Measurements from ENCODE around the gene CCL17. TPM values are rescaled to one million over a fixed set of nuclear protein-coding genes. Genes with fewer than 3 reads are reported as not detected.
"Not testable (repeated sequence)": the region's sequence is repeated elsewhere in the genome, so short reads cannot be mapped to it uniquely, and the experiment has no call there.

The CCL17 gene
- not detected for polyA plus RNA-seq (2013, experiment 1 of 2; ENCODE audit: insufficient read length)
- polyA plus RNA-seq (2013, experiment 2 of 2; ENCODE audit: insufficient read length): not detected

DNA sequence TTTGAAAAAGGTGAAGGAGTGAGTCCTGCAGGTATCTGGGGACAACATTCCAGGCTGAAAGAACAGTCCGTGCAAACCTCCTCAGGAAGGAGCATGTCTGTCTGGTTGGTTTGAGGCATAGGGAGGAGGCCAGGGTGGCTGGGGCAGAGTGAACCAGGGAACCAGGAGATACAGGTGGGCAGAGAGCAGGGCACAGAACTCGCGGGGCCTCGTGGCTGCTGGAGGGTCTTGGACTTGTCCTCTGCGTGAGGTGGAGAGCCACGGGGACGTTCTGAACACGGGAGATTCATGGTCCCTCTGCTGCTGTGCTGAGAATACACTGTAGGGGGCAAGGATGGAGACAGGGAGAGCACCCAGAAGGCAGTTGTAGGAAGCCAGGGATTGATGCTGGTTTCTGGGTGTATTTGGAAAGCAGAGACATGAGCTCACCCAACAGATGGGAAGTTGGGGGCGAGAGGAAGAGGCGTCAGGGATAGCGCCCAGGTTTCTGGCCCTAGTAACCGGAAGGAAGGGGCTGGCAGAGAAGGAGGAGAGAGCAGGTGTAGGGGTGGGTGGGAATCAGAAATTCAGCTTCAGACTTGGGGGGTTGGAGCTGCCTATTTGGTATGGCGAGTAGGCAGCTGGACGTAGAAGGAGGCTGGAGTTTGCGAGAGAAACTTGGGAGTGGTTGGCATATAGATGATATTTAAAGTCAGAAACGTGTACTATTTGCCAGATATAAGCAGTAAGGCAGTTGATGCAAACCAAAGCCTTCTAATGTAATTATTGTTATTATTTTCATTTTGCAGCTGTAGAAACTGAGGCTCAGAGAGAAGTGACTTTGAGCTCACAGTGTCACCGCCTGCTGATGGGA, at the start of gene CCL17:
TSS of gene CCL17 (plus strand) at position 803 of the 853 bp plus-strand sequence. CDS start 9,166 bp downstream, outside the sequence.
- no peak for DNase-seq

DNA sequence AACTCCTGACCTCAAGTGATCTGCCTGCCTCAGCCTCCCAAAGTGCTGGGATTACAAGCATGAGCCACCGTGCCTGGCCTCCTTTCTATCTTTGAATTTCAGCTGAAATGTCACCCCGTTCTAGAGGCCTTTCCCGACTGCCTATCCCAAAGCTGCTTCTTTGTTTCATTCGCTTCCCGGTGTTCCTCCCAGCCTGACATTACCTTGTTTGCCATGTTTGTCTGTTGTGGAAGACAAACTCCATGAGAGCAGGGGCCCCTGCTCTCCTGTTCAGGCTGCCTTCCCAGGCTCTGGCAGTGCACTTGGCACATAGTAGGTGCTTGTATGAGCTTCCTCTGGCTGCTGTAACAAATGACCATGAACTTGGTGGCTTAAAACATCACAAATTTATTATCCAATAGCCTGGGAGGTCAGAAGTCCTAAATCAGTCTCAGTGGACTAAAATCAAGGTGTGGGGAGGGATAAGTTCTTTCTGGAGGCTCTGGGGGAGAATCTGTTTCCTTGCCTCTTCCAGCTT, 48.6 kb upstream of the CCL17 start:
- DNase-seq: no peak

- no peak for DNase-seq
Observed at GRCh38 chr16:57356547-57356946, 48.0 kb upstream of the CCL17 start.

GRCh38 chr16:57357330-57358085, 47.1 kb upstream of the CCL17 start:
- DNase-seq: no peak

GRCh38 chr16:57358086-57358420, 46.5 kb upstream of the CCL17 start:
- DNase-seq: no peak

- no peak for DNase-seq
Observed at GRCh38 chr16:57358527-57359095, 46.0 kb upstream of the CCL17 start, which contains the start of gene CCL22. Gene CCL22 (plus strand): TSS chr16:57358783. CDS start chr16:57358817, 34 bp downstream.

GRCh38 chr16:57360321-57360935, 44.1 kb upstream of the CCL17 start:
- no peak for DNase-seq

GRCh38 chr16:57361404-57361803, 43.2 kb upstream of the CCL17 start:
- no peak for DNase-seq

- DNase-seq: no peak
Observed at GRCh38 chr16:57364143-57364542, 40.4 kb upstream of the CCL17 start.

GRCh38 chr16:57366544-57367040, 38.0 kb upstream of the CCL17 start:
- DNase-seq: no peak

DNA sequence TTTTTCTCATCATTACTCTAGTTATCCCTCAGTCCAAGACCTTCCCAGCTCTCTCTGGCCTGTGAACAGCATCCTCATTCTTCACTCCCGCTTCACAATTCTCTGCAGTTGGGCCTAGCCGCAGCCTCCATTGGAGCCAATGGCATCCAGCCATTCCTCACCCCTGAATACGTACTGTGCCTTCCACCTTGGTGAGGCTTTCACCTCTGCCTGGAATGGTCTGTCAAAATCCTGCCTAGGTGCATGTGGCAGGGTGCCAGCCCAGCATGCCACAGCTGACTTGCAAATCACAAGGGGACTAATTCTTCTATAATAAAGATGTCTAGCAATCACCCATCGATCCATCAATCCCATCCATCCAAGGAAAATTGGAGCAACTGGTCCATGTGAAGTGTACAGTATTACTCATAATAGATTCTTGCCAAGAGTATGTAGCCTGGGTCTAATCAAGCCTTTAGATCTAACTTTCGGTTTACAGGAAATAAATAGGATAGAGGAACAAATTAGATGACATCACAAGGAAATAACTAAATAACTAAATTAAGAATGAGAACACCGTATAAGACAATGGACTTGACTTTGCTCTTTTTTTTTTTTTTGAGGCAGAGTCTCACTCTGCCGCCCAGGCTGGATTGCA, 37.3 kb upstream of the CCL17 start:
- no peak for DNase-seq

DNA sequence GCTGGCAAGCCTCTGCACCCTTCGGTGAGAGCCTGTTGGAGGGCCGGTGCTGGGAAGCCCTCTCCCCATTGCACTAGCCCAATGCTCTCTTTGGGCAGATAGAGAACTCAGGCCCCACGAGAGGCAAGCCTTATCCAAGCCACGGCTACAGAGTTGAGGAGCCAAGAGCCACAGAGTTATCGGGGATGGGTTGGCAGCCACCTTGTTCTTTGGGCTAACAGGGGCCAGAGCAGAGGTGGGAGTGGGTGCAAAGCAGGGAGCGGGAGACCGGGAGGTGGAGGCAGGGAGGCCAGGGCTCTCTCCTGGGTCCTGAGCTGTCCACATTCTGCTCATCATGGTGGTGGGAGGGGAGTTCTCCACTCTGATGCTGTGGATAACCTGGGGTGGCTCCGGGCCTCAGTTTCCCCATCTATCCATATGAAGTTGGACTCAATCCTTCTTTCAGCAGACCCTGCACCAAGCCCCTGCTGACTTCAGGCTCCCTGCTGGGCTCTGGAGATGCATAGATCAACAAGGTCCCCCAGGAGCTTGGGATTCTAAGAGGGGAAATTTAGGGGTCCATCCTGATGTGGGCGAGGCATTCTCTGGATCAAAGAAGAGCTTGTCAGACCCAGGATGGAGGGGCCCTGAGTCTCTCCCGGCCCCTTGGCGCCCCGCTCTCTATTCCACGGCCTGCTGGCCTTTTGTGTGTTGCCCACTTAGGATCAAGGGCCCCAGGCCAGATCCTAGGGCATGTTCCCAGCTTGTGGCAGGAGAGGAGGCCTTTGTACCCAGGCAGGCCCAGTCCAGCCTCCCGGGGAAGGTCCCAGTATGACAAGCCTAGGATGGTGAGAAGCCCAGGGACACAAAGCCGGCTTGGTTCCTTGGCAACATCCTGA, 32.8 kb upstream of the CCL17 start:
- no peak for DNase-seq

DNA sequence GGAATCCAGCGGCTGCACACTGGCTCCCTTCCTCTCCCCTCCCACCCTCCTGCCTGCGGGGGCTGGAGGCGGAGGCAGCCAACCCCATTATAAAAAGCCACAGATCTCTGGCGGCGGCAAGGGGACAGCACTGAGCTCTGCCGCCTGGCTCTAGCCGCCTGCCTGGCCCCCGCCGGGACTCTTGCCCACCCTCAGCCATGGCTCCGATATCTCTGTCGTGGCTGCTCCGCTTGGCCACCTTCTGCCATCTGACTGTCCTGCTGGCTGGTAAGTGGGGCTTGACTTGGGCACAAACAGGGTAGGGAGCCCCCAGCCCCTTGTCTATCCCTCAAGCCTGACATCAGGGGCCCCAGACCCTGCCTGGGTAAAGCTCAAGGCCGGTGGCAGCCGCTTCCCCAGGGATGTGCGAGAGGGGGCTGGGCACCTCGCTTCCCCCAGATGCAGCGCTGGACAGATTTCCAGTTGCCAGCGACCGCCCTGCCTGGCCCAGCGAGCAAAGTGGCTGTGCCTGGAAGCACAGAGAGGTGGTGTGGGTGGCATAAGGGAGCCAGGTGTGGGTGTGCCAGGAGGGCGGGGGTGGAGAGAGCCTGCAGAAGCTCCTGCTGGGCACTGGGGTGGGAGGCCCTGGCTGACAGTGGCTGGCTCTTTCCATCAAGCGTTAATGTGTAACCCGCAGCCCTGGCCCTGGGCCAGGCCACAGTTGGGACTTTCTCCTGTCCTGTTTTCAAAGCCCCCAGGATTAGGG, 32.0 kb upstream of the CCL17 start, which contains the start of gene CX3CL1:
TSS of gene CX3CL1 (plus strand) at position 119 of the 745 bp plus-strand sequence. CDS start at position 198, 79 bp downstream.
- DNase-seq: peak; percentile 32

DNA sequence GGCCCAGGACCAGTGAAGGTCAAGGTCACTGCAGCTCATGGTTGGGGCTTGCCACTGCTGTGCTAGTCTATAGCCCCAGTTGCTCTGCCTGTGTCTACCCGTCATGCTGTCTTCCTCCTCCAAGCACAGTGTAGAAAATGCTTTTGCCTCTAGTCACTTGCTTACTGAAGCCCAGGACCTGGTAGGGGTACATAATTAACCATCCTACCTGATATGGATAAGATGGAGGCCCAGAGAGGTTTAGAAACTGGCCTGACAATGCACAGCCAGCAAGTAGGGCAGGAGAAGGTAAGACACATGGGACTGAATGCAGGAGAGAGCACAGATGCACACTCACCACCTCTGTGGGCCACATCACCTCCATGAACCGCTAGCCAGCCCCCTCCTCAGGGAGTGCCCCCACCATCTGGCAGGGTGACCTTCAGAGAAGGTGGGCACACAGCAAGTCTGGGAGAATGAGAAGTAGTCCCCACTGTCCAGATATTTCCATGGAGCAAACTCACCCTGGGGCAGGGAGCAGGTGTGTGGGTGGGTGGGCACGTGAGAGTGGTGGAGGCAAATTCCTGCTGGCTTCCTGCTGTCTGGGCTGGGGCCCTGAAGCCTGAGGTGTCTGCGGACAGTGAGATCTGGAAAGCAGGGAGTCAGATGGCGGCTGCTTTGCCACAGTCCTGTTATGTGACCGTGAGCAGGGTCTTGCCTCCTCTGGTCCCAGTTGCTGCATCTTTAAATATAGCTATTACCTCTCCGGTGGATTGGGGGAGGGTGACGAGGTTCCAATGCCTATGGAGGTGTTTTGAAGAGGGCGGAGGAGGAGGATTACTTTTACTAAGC, 31.2 kb upstream of the CCL17 start:
- DNase-seq: no peak

- DNase-seq: no peak
Observed at GRCh38 chr16:57374067-57374534, 30.5 kb upstream of the CCL17 start.

DNA sequence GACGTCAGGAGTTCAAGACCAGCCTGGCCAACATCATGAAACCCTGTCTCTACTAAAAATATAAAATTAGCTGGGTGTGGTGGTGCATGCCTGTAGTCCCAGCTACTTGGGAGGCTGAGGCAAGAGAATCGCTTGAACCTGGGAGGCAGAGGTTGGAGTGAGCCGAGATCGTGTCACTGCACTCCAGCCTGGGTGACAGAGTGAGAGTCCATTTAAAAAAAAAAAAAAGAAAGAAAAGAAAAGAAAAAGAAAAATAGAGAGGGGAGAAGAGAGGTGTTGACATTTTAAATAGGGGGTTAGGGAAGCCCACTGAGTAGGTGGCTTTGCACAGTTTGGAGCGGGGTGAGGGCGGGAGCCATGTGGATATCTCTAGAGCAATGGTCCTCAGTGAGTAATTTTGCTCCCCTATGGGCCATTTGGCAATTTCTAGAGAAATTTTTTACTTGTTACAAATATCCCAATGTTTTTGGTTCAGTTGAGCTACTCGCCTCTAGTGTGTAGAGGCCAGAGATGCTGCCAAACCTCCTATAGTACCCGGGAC, 29.6 kb upstream of the CCL17 start:
- DNase-seq: not testable (repeated sequence)

DNA sequence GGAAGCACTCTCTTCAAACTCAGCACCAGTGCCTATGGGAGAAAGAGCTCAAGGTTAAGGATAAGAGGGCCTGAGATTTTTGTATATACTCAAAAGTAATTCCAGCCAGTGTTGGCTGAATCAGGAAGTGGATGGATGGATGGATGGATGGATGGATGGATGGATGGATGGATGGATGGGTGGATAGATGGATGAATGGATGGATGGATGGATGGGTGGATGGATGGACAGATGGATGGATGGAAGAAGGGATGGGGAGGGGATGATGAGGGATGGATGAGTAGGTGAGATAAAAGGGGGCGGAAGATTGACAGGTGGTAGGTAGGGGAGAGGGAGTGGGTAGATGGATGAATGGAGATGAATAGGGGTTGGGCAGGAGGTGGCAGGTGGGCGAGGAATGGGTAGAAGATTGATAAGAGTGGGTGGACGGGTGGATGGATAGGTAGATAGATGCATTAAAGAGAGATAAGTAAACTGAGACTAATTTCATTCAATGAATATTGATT, 28.2 kb upstream of the CCL17 start:
- DNase-seq: no peak
